H1 (cell line): ENCODE data around the gene NUDT1. TPM values are rescaled to one million over a fixed set of nuclear protein-coding genes. Genes with fewer than 3 reads are reported as not detected.

ENCODE experiments used
- CTCF ChIA-PET: fragments of 300-600 bp; sonication (Branson Sonifier 250); formaldehyde crosslinking; loops from one replicate; lab custom pipeline; 2021; ENCODE audit not compliant: partially characterized antibody; lab: Charles Lee
- POLR2A ChIA-PET: fragments of 300-600 bp; sonication (Branson Sonifier 250); formaldehyde crosslinking; loops from one replicate; lab custom pipeline; 2021; ENCODE audit warnings: inconsistent platforms; ENCODE audit not compliant: partially characterized antibody; lab: Charles Lee
- DNase-seq, 2 experiments: peaks; one replicate each; pipeline versions ENCODE4 v3.0.0 to v3.0.0-alpha.2; 2010 to 2022; ENCODE audit warnings: low spot score in 2 of 2, low read depth in 1 of 2, mixed read lengths in 1 of 2
- FAIRE-seq: peaks from 2 replicates; lab custom pipeline; 2011; peaks lifted over from hg19 to GRCh38; lab: Jason Lieb, UNC
- H2AFZ ChIP-seq: 2 replicates; pipeline ENCODE4 v1.8.1; 2012; ENCODE audit warnings: low read length, inconsistent platforms
- H2AK5ac ChIP-seq: 2 replicates; pipeline ENCODE4 v1.6.1; 2013; ENCODE audit warnings: low read depth, low read length
- H2BK120ac ChIP-seq: replicated peaks from 2 replicates; pipeline ENCODE3; 2013; ENCODE audit warnings: low read depth, low read length, inconsistent platforms
- H2BK12ac ChIP-seq: 2 replicates; pipeline ENCODE4 v1.6.1; 2013; ENCODE audit warnings: low read depth, low read length
- H2BK15ac ChIP-seq: 2 replicates; pipeline ENCODE4 v1.6.1; 2013; ENCODE audit warnings: low read length
- H2BK20ac ChIP-seq: 2 replicates; pipeline ENCODE4 v1.6.1; 2013; ENCODE audit warnings: low read length
- H2BK5ac ChIP-seq: 2 replicates; pipeline ENCODE4 v1.6.1; 2013; ENCODE audit warnings: low read depth, low read length
- H3K14ac ChIP-seq: 2 replicates; pipeline ENCODE4 v1.6.1; 2013; ENCODE audit warnings: inconsistent platforms; ENCODE audit not compliant: insufficient read length
- H3K18ac ChIP-seq: 2 replicates; pipeline ENCODE4 v1.6.1; 2013; ENCODE audit warnings: low read length; ENCODE audit errors: extremely low read depth
- H3K23ac ChIP-seq: 2 replicates; pipeline ENCODE4 v1.6.1; 2013; ENCODE audit warnings: inconsistent platforms; ENCODE audit not compliant: insufficient read length
- H3K23me2 ChIP-seq: 2 replicates; pipeline ENCODE4 v1.6.1; 2013; ENCODE audit warnings: low read depth, low read length
- H3K27ac ChIP-seq: 2 replicates; pipeline ENCODE4 v1.6.1; 2011; ENCODE audit warnings: low read depth, low read length, inconsistent platforms
- H3K27me3 ChIP-seq, 4 experiments: replicated peaks in 1 of 4; 1 replicate in 1 of 4; 2 replicates in 3 of 4; pipeline versions ENCODE4 v1.6.1 to v1.8.1; 2011 to 2013; ENCODE audit warnings: low read length in 3 of 4, mild to moderate bottlenecking in 3 of 4, inconsistent platforms in 2 of 4, mixed read lengths in 2 of 4, moderate library complexity in 1 of 4; ENCODE audit not compliant: control insufficient read depth in 3 of 4, insufficient read depth in 3 of 4; ENCODE audit errors: extremely low read depth in 1 of 4
- H3K36me3 ChIP-seq, 4 experiments: 2 replicates each; pipeline versions ENCODE4 v1.6.1 to v1.8.1; 2011 to 2013; ENCODE audit warnings: mild to moderate bottlenecking in 4 of 4, low read length in 3 of 4, moderate library complexity in 2 of 4, control low read depth in 1 of 4, inconsistent platforms in 1 of 4; ENCODE audit not compliant: insufficient read depth in 4 of 4, control insufficient read depth in 2 of 4
- H3K4ac ChIP-seq: replicated peaks from 2 replicates; pipeline ENCODE3; 2013; ENCODE audit warnings: low read length, low read depth, mixed read lengths, inconsistent platforms; ENCODE audit not compliant: insufficient read length
- H3K4me1 ChIP-seq, 4 experiments: replicated peaks in 1 of 4; 1 replicate in 1 of 4; 2 replicates in 3 of 4; pipeline versions ENCODE4 v1.6.1 to v1.8.1; 2011 to 2013; ENCODE audit warnings: low read length in 3 of 4, inconsistent platforms in 2 of 4, mixed read lengths in 1 of 4; ENCODE audit not compliant: insufficient read depth in 4 of 4, control insufficient read depth in 3 of 4
- H3K4me2 ChIP-seq, 2 experiments: 2 replicates each; pipeline versions ENCODE4 v1.6.1 to v1.8.1; 2011 to 2013; ENCODE audit warnings: low read depth in 2 of 2, low read length in 2 of 2, control low read depth in 1 of 2, inconsistent platforms in 1 of 2, mild to moderate bottlenecking in 1 of 2; ENCODE audit not compliant: insufficient read depth in 1 of 2
- H3K4me3 ChIP-seq, 4 experiments: fragments of 200-600, 300-600 bp in 1 of 4; sonication (generic), shearing (Covaris generic), sonication (Bioruptor Twin) in 1 of 4; 2 replicates each; pipeline versions ENCODE4 v1.5.1 to v1.8.1; 2011 to 2016; ENCODE audit warnings: low read length in 4 of 4, low read depth in 3 of 4, control low read depth in 2 of 4, inconsistent platforms in 2 of 4, mild to moderate bottlenecking in 2 of 4, mixed read lengths in 1 of 4, moderate library complexity in 1 of 4; ENCODE audit not compliant: insufficient read depth in 2 of 4; ENCODE audit errors: extremely low read depth in 1 of 4
- H3K56ac ChIP-seq: replicated peaks from 2 replicates; pipeline ENCODE3; 2013; ENCODE audit warnings: low read depth, mild to moderate bottlenecking, mixed read lengths, low read length, inconsistent platforms; ENCODE audit not compliant: insufficient read length
- H3K79me1 ChIP-seq: 2 replicates; pipeline ENCODE4 v1.6.1; 2013; ENCODE audit warnings: low read depth, low read length, control low read depth
- H3K79me2 ChIP-seq, 2 experiments: 2 replicates each; pipeline versions ENCODE4 v1.6.1 to v1.8.1; 2012 to 2013; ENCODE audit warnings: low read length in 2 of 2, mild to moderate bottlenecking in 2 of 2, inconsistent platforms in 1 of 2; ENCODE audit not compliant: insufficient read depth in 2 of 2, control insufficient read depth in 1 of 2
- H3K9ac ChIP-seq, 4 experiments: replicated peaks in 1 of 4; 1 replicate in 1 of 4; 2 replicates in 3 of 4; pipeline versions ENCODE4 v1.6.1 to v1.8.1; 2011 to 2013; ENCODE audit warnings: low read depth in 3 of 4, low read length in 3 of 4, control low read depth in 2 of 4, mild to moderate bottlenecking in 2 of 4, moderate library complexity in 2 of 4, inconsistent platforms in 1 of 4; ENCODE audit errors: extremely low read depth in 1 of 4
- H3K9me3 ChIP-seq, 2 experiments: 2 replicates each; pipeline versions ENCODE4 v1.6.1 to v1.8.1; 2012 to 2013; ENCODE audit warnings: mild to moderate bottlenecking in 2 of 2, moderate library complexity in 2 of 2, control low read depth in 1 of 2, inconsistent platforms in 1 of 2, low read depth in 1 of 2, low read length in 1 of 2, mixed read lengths in 1 of 2; ENCODE audit not compliant: insufficient read depth in 2 of 2
- H4K20me1 ChIP-seq, 2 experiments: replicated peaks in 1 of 2; 2 replicates each; pipeline versions ENCODE3 to v1.8.1; 2011 to 2013; ENCODE audit warnings: inconsistent platforms in 2 of 2, low read length in 2 of 2, mild to moderate bottlenecking in 1 of 2; ENCODE audit not compliant: insufficient read depth in 2 of 2, control insufficient read depth in 1 of 2
- H4K5ac ChIP-seq: 2 replicates; pipeline ENCODE4 v1.6.1; 2013; ENCODE audit warnings: low read length, low read depth, mixed read lengths, inconsistent platforms; ENCODE audit not compliant: insufficient read length
- H4K8ac ChIP-seq: 2 replicates; pipeline ENCODE4 v1.8.0; 2013; ENCODE audit warnings: mild to moderate bottlenecking, moderate library complexity, low read length, inconsistent platforms; ENCODE audit not compliant: insufficient read depth; ENCODE audit errors: extremely low read depth
- H4K91ac ChIP-seq: replicated peaks from 2 replicates; pipeline ENCODE3; 2013; ENCODE audit warnings: low read length, mixed read lengths, inconsistent platforms; ENCODE audit not compliant: insufficient read length
- BCL11A ChIP-seq, 2 experiments: IDR thresholded peaks; one replicate each; pipeline ENCODE4 v1.6.1; 2011; ENCODE audit warnings: low read depth in 2 of 2, low read length in 2 of 2, mild to moderate bottlenecking in 2 of 2
- BRCA1 ChIP-seq: IDR thresholded peaks from 2 replicates; pipeline ENCODE4 v1.6.1; 2012; ENCODE audit warnings: low read depth, low read length, improper control_type of control experiment
- CBX5 ChIP-seq: fragments of 300-800, 300-1000 bp; sonication (generic); IDR thresholded peaks from 2 replicates; pipeline ENCODE4 v1.7.1; 2016; ENCODE audit warnings: antibody characterized with exemption, low read length, low read depth
- CHD1 ChIP-seq: IDR thresholded peaks from 2 replicates; pipeline ENCODE4 v1.6.1; 2012; ENCODE audit warnings: low read depth, low read length, improper control_type of control experiment
- CREB1 ChIP-seq: IDR thresholded peaks from 2 replicates; pipeline ENCODE4 v1.6.1; 2012; ENCODE audit warnings: inconsistent platforms
- HDAC6 ChIP-seq: IDR thresholded peaks from one replicate; pipeline ENCODE4 v1.7.1; 2012; ENCODE audit warnings: low read depth, mild to moderate bottlenecking, inconsistent platforms, low read length, moderate library complexity
- KDM4A ChIP-seq: IDR thresholded peaks from one replicate; pipeline ENCODE4 v1.7.1; 2012; ENCODE audit warnings: low read depth, mild to moderate bottlenecking, moderate library complexity, low read length, inconsistent platforms; ENCODE audit not compliant: severe bottlenecking
- NRF1 ChIP-seq: IDR thresholded peaks from 2 replicates; pipeline ENCODE4 v1.6.1; 2011; ENCODE audit warnings: mild to moderate bottlenecking, low read depth, low read length, improper control_type of control experiment
- RAD21 ChIP-seq, 2 experiments: IDR thresholded peaks in 1 of 2; conservative IDR thresholded peaks in 1 of 2; 2 replicates each; pipeline ENCODE4 v1.6.1; 2011; ENCODE audit warnings: low read depth in 2 of 2, low read length in 2 of 2, improper control_type of control experiment in 1 of 2, inconsistent platforms in 1 of 2, mild to moderate bottlenecking in 1 of 2, moderate library complexity in 1 of 2
- SIX5 ChIP-seq: IDR thresholded peaks from 2 replicates; pipeline ENCODE4 v1.6.1; 2011; ENCODE audit warnings: mild to moderate bottlenecking, low read depth, low read length
- SUZ12 ChIP-seq: fragments of 200-600 bp; sonication (generic); IDR thresholded peaks from 2 replicates; pipeline ENCODE4 v1.6.1; 2012; ENCODE audit warnings: mild to moderate bottlenecking, inconsistent platforms, low read length, moderate library complexity, mixed read lengths
- TAF1 ChIP-seq: IDR thresholded peaks from 2 replicates; pipeline ENCODE4 v1.6.1; 2011; ENCODE audit warnings: mild to moderate bottlenecking, low read depth, low read length
- TBP ChIP-seq: IDR thresholded peaks from 2 replicates; pipeline ENCODE4 v1.6.1; 2011; ENCODE audit warnings: low read depth, low read length, improper control_type of control experiment
- USF2 ChIP-seq: IDR thresholded peaks from 2 replicates; pipeline ENCODE4 v1.6.1; 2011; ENCODE audit warnings: low read length, improper control_type of control experiment
- WGBS, 2 experiments: shearing (Covaris generic) in 1 of 2; methylation state at CpG; one replicate each; pipeline versions ENCODE4 v1.1.6 to v1.1.7; 2013 to 2015; ENCODE audit warnings: low lambda C conversion rate in 2 of 2, mixed read lengths in 2 of 2, inconsistent platforms in 1 of 2, low coverage in 1 of 2, missing lambda C conversion rate in 1 of 2; ENCODE audit not compliant: insufficient replicate concordance in 2 of 2, insufficient coverage in 1 of 2, insufficient read length in 1 of 2; ENCODE audit errors: extremely low coverage in 1 of 2, missing lambda C conversion rate in 1 of 2; 5-methylcytosine and 5-hydroxymethylcytosine counted together
- polyA plus RNA-seq, 7 experiments: library from polyadenylated mRNA; depleted of rRNA in 3 of 7; stranded (reverse) in 5 of 7; unstranded in 2 of 7; fragments of >200 nt in 5 of 7; fragments of 200-250 nt in 2 of 7; gene quantifications; 1 replicate in 5 of 7; 2 replicates in 1 of 7; 4 replicates in 1 of 7; pipeline versions ENCODE4 v1.2.1 to v1.2.3, GENCODE V29; 2011 to 2013; ENCODE audit warnings: missing spikeins in 2 of 7, mixed read lengths in 2 of 7
- total RNA-seq: library from RNA; stranded (reverse); fragmentation: NEBNext Ultra II Directional; extraction: Animal tissue kit (Norgen Biotek cat#: 25700); gene quantifications from 2 replicates; pipeline ENCODE4 v1.2.1, GENCODE V29; 2021

Gene NUDT1
- total and polyA plus RNA-seq, 2 of the 8 experiments (the other 6 are each of a cell fraction or from before 2014, with no cell fraction given) = 76.1 to 89.5 TPM

DNA sequence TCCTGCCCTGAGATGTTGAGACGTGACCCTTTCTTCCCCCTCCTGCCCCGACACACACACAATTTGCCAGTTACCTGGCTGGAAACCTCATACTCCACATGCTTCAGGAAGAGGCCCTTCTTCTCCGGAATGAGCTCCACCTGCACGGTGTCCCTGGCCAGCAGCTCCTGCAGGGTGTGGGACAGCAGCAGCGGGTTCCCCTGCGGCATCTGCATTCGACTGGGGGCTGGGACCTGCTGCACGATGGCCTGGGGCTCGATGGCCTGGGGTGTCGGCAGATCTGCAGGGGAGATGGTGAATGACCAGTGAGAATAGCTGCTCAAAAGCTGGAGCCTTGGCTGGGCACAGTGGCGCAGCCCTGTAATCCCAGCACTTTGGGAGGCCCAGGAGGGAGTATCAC, 36.0 kb downstream of the NUDT1 start:
- Histone ChIP-seq H4K8ac (no peak overlapping the region; the same call in 1 of the 2 replicates), H3K4me2 (no peak overlapping the region), H3K79me2 (peaks cover 0 to 15% of the 10 kb centered on the region in 2 experiments; a peak in 1 of 4 replicates), H3K79me1 (no peaks in the 10 kb centered on the region; the same call in 1 of the 2 replicates), H2BK12ac (no peak overlapping the region), H3K14ac (no peak overlapping the region), H3K4me1 (peaks cover 0 to 7% (median 2%) of the 10 kb centered on the region in 4 experiments; a peak in 2 of 7 replicates), H2BK15ac (no peak overlapping the region), H3K9ac (no peak overlapping the region), H3K56ac (no peak overlapping the region), H3K9me3 (no peaks in the 10 kb centered on the region), H2BK5ac (no peak overlapping the region), H2AK5ac (no peak overlapping the region), H2BK120ac (no peak overlapping the region), H2BK20ac (no peak overlapping the region), H3K27me3 (no peaks in the 10 kb centered on the region), H3K18ac (no peak overlapping the region), H4K91ac (no peak overlapping the region), H2AFZ (no peak overlapping the region), H3K4me3 (no peak overlapping the region), H3K23ac (no peak overlapping the region), H4K20me1 (peaks cover 2 to 3% of the 10 kb centered on the region in 2 experiments), H3K4ac (no peak overlapping the region), H3K23me2 (no peaks in the 10 kb centered on the region), H3K36me3 (peaks cover 0 to 4% (median 0%) of the 10 kb centered on the region in 4 experiments; a peak in 1 of 8 replicates), H3K27ac (no peak overlapping the region), H4K5ac (no peak overlapping the region)
- POLR2A ChIA-PET = no interaction called here
- CTCF ChIA-PET = no interaction called here
- FAIRE-seq (no peak), DNase-seq (no peak)
- WGBS, 2 experiments = 92% methylated on average over 11 of the region's 11 CpGs; no CpG with 5 or more reads in 1 of the 2 experiments
- no peak for TF ChIP-seq KDM4A
- TF ChIP-seq HDAC6 = no peak
- no peak for TF ChIP-seq TBP
- TF ChIP-seq USF2 = no peak
- TF ChIP-seq NRF1 = no peak
- TF ChIP-seq TAF1 = no peak
- no peak for TF ChIP-seq CBX5
- no peak for TF ChIP-seq CHD1
- TF ChIP-seq SIX5 = no peak
- TF ChIP-seq SUZ12 = no peak
- no peak for TF ChIP-seq BCL11A (IDR thresholded peaks at IDR 0.05; ENCODE audit: low read depth in 2 of 2, low read length in 2 of 2)
- TF ChIP-seq BRCA1 = no peak
- no peak for TF ChIP-seq RAD21 (IDR thresholded peaks at IDR 0.05 in 1 of 2, conservative IDR thresholded peaks at IDR 0.05 in 1 of 2; ENCODE audit: low read depth in 2 of 2, low read length in 2 of 2)
- TF ChIP-seq CREB1 = no peak
